ENCODE measurements around the gene DAPK1. TPM values are rescaled to one million over a fixed set of nuclear protein-coding genes. Genes with fewer than 3 reads are reported as not detected.

DAPK1 gene
- total RNA-seq, 8 experiments from 2014 or later = 31.6 to 466 (median 50.0) TPM

GRCh38 chr9:87554976-87555375 is 57.3 kb downstream of the DAPK1 start:
- Histone ChIP-seq H3K4me1 (replicated peaks in 1 of 2) (peaks cover 9% of the 10 kb centered on the region in 2 donors), H3K4me3 (no peak overlapping the region), H3K27ac (no peak overlapping the region)
- 65 to 100% (median 78%) methylated on average over 1 to 2 of the region's 2 CpGs; no CpG with 5 or more reads in 4 of the 10 experiments for WGBS, 10 experiments
- in situ Hi-C loops (cut with MboI; ENCODE audit: low pct_unique_long_range_greater_than_20kb in 2 of 9, low sequenced_read_pairs in 9 of 9, unreplicated experiment in 9 of 9) = no loop called here
- ATAC-seq (replicated peaks in 6 of 8) = no peak

- peaks cover 9% of the 10 kb centered on the region in 2 donors for H3K4me1 ChIP-seq (replicated peaks in 1 of 2)
- H3K4me3 ChIP-seq = no peak overlapping the region
- no peak overlapping the region for H3K27ac ChIP-seq
- WGBS, 10 experiments = 63 to 100% (median 91%) methylated on average over 2 to 6 of the region's 7 CpGs; no CpG with 5 or more reads in 3 of the 10 experiments
- in situ Hi-C loops (cut with MboI; ENCODE audit: low pct_unique_long_range_greater_than_20kb in 2 of 9, low sequenced_read_pairs in 9 of 9, unreplicated experiment in 9 of 9) = no loop called here
- ATAC-seq (replicated peaks in 6 of 8) = no peak
Measured at GRCh38 chr9:87556039-87556438, 58.4 kb downstream of the DAPK1 start.

- Histone ChIP-seq H3K27ac (no peak overlapping the region), H3K4me1 (replicated peaks in 1 of 2) (peaks cover 9% of the 10 kb centered on the region in 2 donors), H3K4me3 (no peak overlapping the region)
- WGBS, 10 experiments = 50 to 100% (median 86%) methylated on average over 2 to 5 of the region's 6 CpGs; no CpG with 5 or more reads in 5 of the 10 experiments
- ATAC-seq (replicated peaks in 6 of 8) = peak in 1 of 8 experiments; percentile 22
- in situ Hi-C loops (cut with MboI; ENCODE audit: low pct_unique_long_range_greater_than_20kb in 2 of 9, low sequenced_read_pairs in 9 of 9, unreplicated experiment in 9 of 9) = no loop called here
Measured at GRCh38 chr9:87556821-87557220, 59.2 kb downstream of the DAPK1 start.

- in situ Hi-C loops (cut with MboI; ENCODE audit: low pct_unique_long_range_greater_than_20kb in 2 of 9, low sequenced_read_pairs in 9 of 9, unreplicated experiment in 9 of 9) = no loop called here
- H3K4me1 ChIP-seq (replicated peaks in 1 of 2) = peaks cover 9% of the 10 kb centered on the region in 2 donors
- WGBS, 10 experiments = 0 to 40% (median 40%) methylated on average over 1 of the region's 1 CpG; no CpG with 5 or more reads in 7 of the 10 experiments
- H3K27ac ChIP-seq = no peak overlapping the region
- no peak overlapping the region for H3K4me3 ChIP-seq
- peak in 1 of 8 experiments; percentile 42 for ATAC-seq (replicated peaks in 6 of 8)
Measured at GRCh38 chr9:87557996-87558395, 60.3 kb downstream of the DAPK1 start.

- no peak for ATAC-seq (replicated peaks in 6 of 8)
- in situ Hi-C loops (cut with MboI; ENCODE audit: low pct_unique_long_range_greater_than_20kb in 2 of 9, low sequenced_read_pairs in 9 of 9, unreplicated experiment in 9 of 9) = no loop called here
- H3K4me3 ChIP-seq = no peak overlapping the region
- no peak overlapping the region for H3K27ac ChIP-seq
- WGBS, 10 experiments = 0 to 100% (median 78%) methylated on average over 1 to 5 of the region's 5 CpGs; no CpG with 5 or more reads in 3 of the 10 experiments
- peaks cover 9% of the 10 kb centered on the region in 2 donors for H3K4me1 ChIP-seq (replicated peaks in 1 of 2)
Measured at GRCh38 chr9:87558606-87559190, 61.0 kb downstream of the DAPK1 start.

- in situ Hi-C loops (cut with MboI; ENCODE audit: low pct_unique_long_range_greater_than_20kb in 2 of 9, low sequenced_read_pairs in 9 of 9, unreplicated experiment in 9 of 9) = no loop called here
- H3K27ac ChIP-seq = no peak overlapping the region
- H3K4me3 ChIP-seq = no peak overlapping the region
- 0 to 95% (median 68%) methylated on average over 1 to 6 of the region's 7 CpGs; no CpG with 5 or more reads in 1 of the 10 experiments for WGBS, 10 experiments
- no peaks in the 10 kb centered on the region for H3K4me1 ChIP-seq (replicated peaks in 1 of 2)
- ATAC-seq (replicated peaks in 6 of 8) = no peak
Measured at GRCh38 chr9:87562062-87562461, 64.4 kb downstream of the DAPK1 start.

GRCh38 chr9:87562530-87563170 is 65.0 kb downstream of the DAPK1 start:
- WGBS, 10 experiments = 33 to 92% (median 73%) methylated on average over 1 to 2 of the region's 2 CpGs; no CpG with 5 or more reads in 2 of the 10 experiments
- ATAC-seq (replicated peaks in 6 of 8) = no peak
- no peak overlapping the region for H3K27ac ChIP-seq
- no peaks in the 10 kb centered on the region for H3K4me1 ChIP-seq (replicated peaks in 1 of 2)
- H3K4me3 ChIP-seq = no peak overlapping the region
- in situ Hi-C loops (cut with MboI; ENCODE audit: low pct_unique_long_range_greater_than_20kb in 2 of 9, low sequenced_read_pairs in 9 of 9, unreplicated experiment in 9 of 9) = no loop called here

- ATAC-seq (replicated peaks in 6 of 8) = peak in 2 of 8 experiments; percentile 47 to 52
- H3K27ac ChIP-seq = no peak overlapping the region
- H3K4me1 ChIP-seq (replicated peaks in 1 of 2) = no peaks in the 10 kb centered on the region
- 40 to 57% methylated on average over 1 of the region's 1 CpG; no CpG with 5 or more reads in 8 of the 10 experiments for WGBS, 10 experiments
- in situ Hi-C loops (cut with MboI; ENCODE audit: low pct_unique_long_range_greater_than_20kb in 2 of 9, low sequenced_read_pairs in 9 of 9, unreplicated experiment in 9 of 9) = no loop called here
- no peak overlapping the region for H3K4me3 ChIP-seq
Measured at GRCh38 chr9:87564111-87564510, 66.4 kb downstream of the DAPK1 start.

- no peak overlapping the region for H3K27ac ChIP-seq
- in situ Hi-C loops (cut with MboI; ENCODE audit: low pct_unique_long_range_greater_than_20kb in 2 of 9, low sequenced_read_pairs in 9 of 9, unreplicated experiment in 9 of 9) = no loop called here
- peak in 2 of 8 experiments; percentile 22 to 81 for ATAC-seq (replicated peaks in 6 of 8)
- H3K4me3 ChIP-seq = no peak overlapping the region
- H3K4me1 ChIP-seq (replicated peaks in 1 of 2) = no peaks in the 10 kb centered on the region
- WGBS, 10 experiments = 20 to 100% (median 86%) methylated on average over 1 to 4 of the region's 4 CpGs; no CpG with 5 or more reads in 1 of the 10 experiments
Measured at GRCh38 chr9:87564791-87565241, 67.1 kb downstream of the DAPK1 start.

- peak in 3 of 8 experiments; percentile 30 to 59 (median 46) for ATAC-seq (replicated peaks in 6 of 8)
- WGBS, 10 experiments = 0 to 100% (median 74%) methylated on average over 1 to 4 of the region's 4 CpGs; no CpG with 5 or more reads in 1 of the 10 experiments
- in situ Hi-C loops (cut with MboI; ENCODE audit: low pct_unique_long_range_greater_than_20kb in 2 of 9, low sequenced_read_pairs in 9 of 9, unreplicated experiment in 9 of 9) = no loop called here
- H3K27ac ChIP-seq = no peak overlapping the region
- no peak overlapping the region for H3K4me3 ChIP-seq
- H3K4me1 ChIP-seq (replicated peaks in 1 of 2) = peaks cover 6 to 8% of the 10 kb centered on the region in 2 donors
Measured at GRCh38 chr9:87567001-87567400, 69.3 kb downstream of the DAPK1 start.

- ATAC-seq (replicated peaks in 6 of 8) = peak in 3 of 8 experiments; percentile 54 to 93 (median 93)
- 20 to 100% (median 68%) methylated on average over 1 to 4 of the region's 7 CpGs; no CpG with 5 or more reads in 4 of the 10 experiments for WGBS, 10 experiments
- no peak overlapping the region for H3K4me3 ChIP-seq
- in situ Hi-C loops (cut with MboI; ENCODE audit: low pct_unique_long_range_greater_than_20kb in 2 of 9, low sequenced_read_pairs in 9 of 9, unreplicated experiment in 9 of 9) = no loop called here
- peaks cover 6 to 8% of the 10 kb centered on the region in 2 donors for H3K4me1 ChIP-seq (replicated peaks in 1 of 2)
- H3K27ac ChIP-seq = no peak overlapping the region
Measured at GRCh38 chr9:87567571-87567970, 69.9 kb downstream of the DAPK1 start.

- in situ Hi-C loops (cut with MboI; ENCODE audit: low pct_unique_long_range_greater_than_20kb in 2 of 9, low sequenced_read_pairs in 9 of 9, unreplicated experiment in 9 of 9) = no loop called here
- Histone ChIP-seq H3K4me1 (replicated peaks in 1 of 2) (peaks cover 6 to 8% of the 10 kb centered on the region in 2 donors), H3K27ac (no peak overlapping the region), H3K4me3 (no peak overlapping the region)
- ATAC-seq (replicated peaks in 6 of 8) = peak in 2 of 8 experiments; percentile 8 to 33
- WGBS, 10 experiments = 60 to 100% (median 89%) methylated on average over 1 to 5 of the region's 9 CpGs; no CpG with 5 or more reads in 3 of the 10 experiments
Measured at GRCh38 chr9:87567983-87568382, 70.3 kb downstream of the DAPK1 start.

- 73 to 100% (median 92%) methylated on average over 2 to 3 of the region's 3 CpGs; no CpG with 5 or more reads in 7 of the 10 experiments for WGBS, 10 experiments
- in situ Hi-C loops (cut with MboI; ENCODE audit: low pct_unique_long_range_greater_than_20kb in 2 of 9, low sequenced_read_pairs in 9 of 9, unreplicated experiment in 9 of 9) = no loop called here
- Histone ChIP-seq H3K27ac (no peak overlapping the region), H3K4me1 (replicated peaks in 1 of 2) (peaks cover 6 to 8% of the 10 kb centered on the region in 2 donors), H3K4me3 (no peak overlapping the region)
- ATAC-seq (replicated peaks in 6 of 8) = no peak
Measured at GRCh38 chr9:87568401-87568800, 70.7 kb downstream of the DAPK1 start.

All from motor neuron (in vitro differentiated cells).